Effector memory CD4-positive, alpha-beta T cell (primary cell): Measurements from ENCODE around the gene SLC25A33.
"Not testable (repeated sequence)": the region's sequence is repeated elsewhere in the genome, so short reads cannot be mapped to it uniquely, and the experiment has no call there.

ENCODE experiments used
- DNase-seq, 3 donors: peaks; one replicate each; pipeline ENCODE4 v3.0.0-alpha.2; 2020
- H3K27ac ChIP-seq: 2 replicates; pipeline ENCODE4 v1.7.0; 2013; ENCODE audit warnings: mild to moderate bottlenecking, low read length, moderate library complexity; ENCODE audit not compliant: insufficient read depth, poor library complexity, severe bottlenecking
- H3K27me3 ChIP-seq: replicated peaks from 2 replicates; pipeline ENCODE4 v1.7.0; 2013; ENCODE audit warnings: mild to moderate bottlenecking, low read length; ENCODE audit not compliant: insufficient read depth, control insufficient read depth, poor library complexity, severe bottlenecking
- H3K36me3 ChIP-seq: 2 replicates; pipeline ENCODE4 v1.7.0; 2013; ENCODE audit warnings: mild to moderate bottlenecking, low read length, moderate library complexity; ENCODE audit not compliant: control insufficient read depth, insufficient read depth
- H3K4me1 ChIP-seq: 2 replicates; pipeline ENCODE4 v1.7.0; 2013; ENCODE audit warnings: low read length, mild to moderate bottlenecking; ENCODE audit not compliant: control insufficient read depth, insufficient read depth, poor library complexity, severe bottlenecking
- H3K4me3 ChIP-seq: 2 replicates; pipeline ENCODE4 v1.7.0; 2013; ENCODE audit warnings: low read length, low read depth, mild to moderate bottlenecking; ENCODE audit not compliant: insufficient read depth, poor library complexity, severe bottlenecking
- H3K9me3 ChIP-seq: 2 replicates; pipeline ENCODE4 v1.7.0; 2013; ENCODE audit warnings: mild to moderate bottlenecking, low read length, moderate library complexity; ENCODE audit not compliant: control insufficient read depth

Gene SLC25A33

GRCh38 chr1:9558946-9559545 is 19.8 kb downstream of the SLC25A33 start:
- DNase-seq, result no peak
- Histone ChIP-seq H3K4me3 (no peak overlapping the region), H3K27ac (no peak overlapping the region), H3K27me3 (no peaks in the 10 kb centered on the region), H3K36me3 (peaks cover 7% of the 10 kb centered on the region), H3K4me1 (peaks cover 21% of the 10 kb centered on the region), H3K9me3 (no peaks in the 10 kb centered on the region)

- no peak overlapping the region for H3K27ac ChIP-seq
- DNase-seq, result no peak
- H3K36me3 ChIP-seq, result peaks cover 7% of the 10 kb centered on the region
- peaks cover 21% of the 10 kb centered on the region for H3K4me1 ChIP-seq
- H3K9me3 ChIP-seq, result no peaks in the 10 kb centered on the region
- no peaks in the 10 kb centered on the region for H3K27me3 ChIP-seq
- H3K4me3 ChIP-seq, result no peak overlapping the region
These were observed 20.4 kb downstream of the SLC25A33 start for GRCh38 chr1:9559673-9560072.

- H3K36me3 ChIP-seq, H3K27ac ChIP-seq, H3K9me3 ChIP-seq: not testable (repeated sequence)
These were observed 20.8 kb downstream of the SLC25A33 start for GRCh38 chr1:9560090-9560489.

GRCh38 chr1:9561429-9561828 is 22.2 kb downstream of the SLC25A33 start:
- peaks cover 21% of the 10 kb centered on the region for H3K4me1 ChIP-seq
- DNase-seq, result no peak
- no peak overlapping the region for H3K4me3 ChIP-seq
- H3K9me3 ChIP-seq, result no peaks in the 10 kb centered on the region
- no peak overlapping the region for H3K27ac ChIP-seq
- H3K36me3 ChIP-seq, result no peaks in the 10 kb centered on the region
- H3K27me3 ChIP-seq, result no peaks in the 10 kb centered on the region

More at GRCh38 chr1:9560090-9560489, 20.8 kb downstream of the SLC25A33 start:
- not testable (repeated sequence) for H3K4me3 ChIP-seq, H3K27me3 ChIP-seq, DNase-seq
- peaks cover 21% of the 10 kb centered on the region for H3K4me1 ChIP-seq

- Histone ChIP-seq H3K4me3 (no peak overlapping the region), H3K9me3 (no peaks in the 10 kb centered on the region), H3K4me1 (no peaks in the 10 kb centered on the region), H3K27ac (no peak overlapping the region), H3K36me3 (no peaks in the 10 kb centered on the region), H3K27me3 (no peaks in the 10 kb centered on the region)
- DNase-seq, result no peak
These were observed 30.0 kb downstream of the SLC25A33 start for GRCh38 chr1:9569267-9569666.

- not testable (repeated sequence) for H3K4me1 ChIP-seq, H3K9me3 ChIP-seq, H3K36me3 ChIP-seq, DNase-seq, H3K27ac ChIP-seq, H3K27me3 ChIP-seq, H3K4me3 ChIP-seq
These were observed 31.7 kb downstream of the SLC25A33 start for GRCh38 chr1:9570886-9571529.

GRCh38 chr1:9573723-9574122 is 34.5 kb downstream of the SLC25A33 start:
- DNase-seq, result no peak
- Histone ChIP-seq H3K9me3 (no peaks in the 10 kb centered on the region), H3K27ac (no peak overlapping the region), H3K4me3 (no peak overlapping the region), H3K4me1 (no peaks in the 10 kb centered on the region), H3K36me3 (no peaks in the 10 kb centered on the region), H3K27me3 (no peaks in the 10 kb centered on the region)

GRCh38 chr1:9575486-9575885 is 36.2 kb downstream of the SLC25A33 start:
- Histone ChIP-seq H3K4me1 (no peaks in the 10 kb centered on the region), H3K27ac (no peak overlapping the region), H3K27me3 (no peaks in the 10 kb centered on the region), H3K36me3 (no peaks in the 10 kb centered on the region), H3K9me3 (no peaks in the 10 kb centered on the region), H3K4me3 (no peak overlapping the region)
- DNase-seq, result no peak

- H3K9me3 ChIP-seq, result no peaks in the 10 kb centered on the region
- H3K4me1 ChIP-seq, result no peaks in the 10 kb centered on the region
- no peaks in the 10 kb centered on the region for H3K36me3 ChIP-seq
- no peak overlapping the region for H3K4me3 ChIP-seq
- no peak for DNase-seq
- H3K27me3 ChIP-seq, result no peaks in the 10 kb centered on the region
- no peak overlapping the region for H3K27ac ChIP-seq
These were observed 37.6 kb downstream of the SLC25A33 start for GRCh38 chr1:9576903-9577302.

GRCh38 chr1:9577423-9577822 is 38.2 kb downstream of the SLC25A33 start:
- no peaks in the 10 kb centered on the region for H3K36me3 ChIP-seq
- no peak overlapping the region for H3K27ac ChIP-seq
- H3K4me3 ChIP-seq, result no peak overlapping the region
- DNase-seq, result no peak
- H3K4me1 ChIP-seq, result no peaks in the 10 kb centered on the region
- no peaks in the 10 kb centered on the region for H3K27me3 ChIP-seq
- no peaks in the 10 kb centered on the region for H3K9me3 ChIP-seq
